H1 (cell line): Measurements from ENCODE around the gene PACSIN2. TPM values are rescaled to one million over a fixed set of nuclear protein-coding genes. Genes with fewer than 3 reads are reported as not detected.

Experiments used
- CTCF ChIA-PET: fragments of 300-600 bp; sonication (Branson Sonifier 250); formaldehyde crosslinking; loops from one replicate; lab custom pipeline; 2021; ENCODE audit not compliant: partially characterized antibody; lab: Charles Lee
- POLR2A ChIA-PET: fragments of 300-600 bp; sonication (Branson Sonifier 250); formaldehyde crosslinking; loops from one replicate; lab custom pipeline; 2021; ENCODE audit warnings: inconsistent platforms; ENCODE audit not compliant: partially characterized antibody; lab: Charles Lee
- DNase-seq, 2 experiments: peaks; one replicate each; pipeline versions ENCODE4 v3.0.0 to v3.0.0-alpha.2; 2010 to 2022; ENCODE audit warnings: low spot score in 2 of 2, low read depth in 1 of 2, mixed read lengths in 1 of 2
- FAIRE-seq: peaks from 2 replicates; lab custom pipeline; 2011; peaks lifted over from hg19 to GRCh38; lab: Jason Lieb, UNC
- H2AFZ ChIP-seq: 2 replicates; pipeline ENCODE4 v1.8.1; 2012; ENCODE audit warnings: low read length, inconsistent platforms
- H2AK5ac ChIP-seq: 2 replicates; pipeline ENCODE4 v1.6.1; 2013; ENCODE audit warnings: low read depth, low read length
- H2BK120ac ChIP-seq: replicated peaks from 2 replicates; pipeline ENCODE3; 2013; ENCODE audit warnings: low read depth, low read length, inconsistent platforms
- H2BK12ac ChIP-seq: 2 replicates; pipeline ENCODE4 v1.6.1; 2013; ENCODE audit warnings: low read depth, low read length
- H2BK15ac ChIP-seq: 2 replicates; pipeline ENCODE4 v1.6.1; 2013; ENCODE audit warnings: low read length
- H2BK20ac ChIP-seq: 2 replicates; pipeline ENCODE4 v1.6.1; 2013; ENCODE audit warnings: low read length
- H2BK5ac ChIP-seq: 2 replicates; pipeline ENCODE4 v1.6.1; 2013; ENCODE audit warnings: low read depth, low read length
- H3K14ac ChIP-seq: 2 replicates; pipeline ENCODE4 v1.6.1; 2013; ENCODE audit warnings: inconsistent platforms; ENCODE audit not compliant: insufficient read length
- H3K18ac ChIP-seq: 2 replicates; pipeline ENCODE4 v1.6.1; 2013; ENCODE audit warnings: low read length; ENCODE audit errors: extremely low read depth
- H3K23ac ChIP-seq: 2 replicates; pipeline ENCODE4 v1.6.1; 2013; ENCODE audit warnings: inconsistent platforms; ENCODE audit not compliant: insufficient read length
- H3K23me2 ChIP-seq: 2 replicates; pipeline ENCODE4 v1.6.1; 2013; ENCODE audit warnings: low read depth, low read length
- H3K27ac ChIP-seq: 2 replicates; pipeline ENCODE4 v1.6.1; 2011; ENCODE audit warnings: low read depth, low read length, inconsistent platforms
- H3K27me3 ChIP-seq, 4 experiments: replicated peaks in 1 of 4; 1 replicate in 1 of 4; 2 replicates in 3 of 4; pipeline versions ENCODE4 v1.6.1 to v1.8.1; 2011 to 2013; ENCODE audit warnings: low read length in 3 of 4, mild to moderate bottlenecking in 3 of 4, inconsistent platforms in 2 of 4, mixed read lengths in 2 of 4, moderate library complexity in 1 of 4; ENCODE audit not compliant: control insufficient read depth in 3 of 4, insufficient read depth in 3 of 4; ENCODE audit errors: extremely low read depth in 1 of 4
- H3K36me3 ChIP-seq, 4 experiments: 2 replicates each; pipeline versions ENCODE4 v1.6.1 to v1.8.1; 2011 to 2013; ENCODE audit warnings: mild to moderate bottlenecking in 4 of 4, low read length in 3 of 4, moderate library complexity in 2 of 4, control low read depth in 1 of 4, inconsistent platforms in 1 of 4; ENCODE audit not compliant: insufficient read depth in 4 of 4, control insufficient read depth in 2 of 4
- H3K4ac ChIP-seq: replicated peaks from 2 replicates; pipeline ENCODE3; 2013; ENCODE audit warnings: low read length, low read depth, mixed read lengths, inconsistent platforms; ENCODE audit not compliant: insufficient read length
- H3K4me1 ChIP-seq, 4 experiments: replicated peaks in 1 of 4; 1 replicate in 1 of 4; 2 replicates in 3 of 4; pipeline versions ENCODE4 v1.6.1 to v1.8.1; 2011 to 2013; ENCODE audit warnings: low read length in 3 of 4, inconsistent platforms in 2 of 4, mixed read lengths in 1 of 4; ENCODE audit not compliant: insufficient read depth in 4 of 4, control insufficient read depth in 3 of 4
- H3K4me2 ChIP-seq, 2 experiments: 2 replicates each; pipeline versions ENCODE4 v1.6.1 to v1.8.1; 2011 to 2013; ENCODE audit warnings: low read depth in 2 of 2, low read length in 2 of 2, control low read depth in 1 of 2, inconsistent platforms in 1 of 2, mild to moderate bottlenecking in 1 of 2; ENCODE audit not compliant: insufficient read depth in 1 of 2
- H3K4me3 ChIP-seq, 4 experiments: fragments of 200-600, 300-600 bp in 1 of 4; sonication (generic), shearing (Covaris generic), sonication (Bioruptor Twin) in 1 of 4; 2 replicates each; pipeline versions ENCODE4 v1.5.1 to v1.8.1; 2011 to 2016; ENCODE audit warnings: low read length in 4 of 4, low read depth in 3 of 4, control low read depth in 2 of 4, inconsistent platforms in 2 of 4, mild to moderate bottlenecking in 2 of 4, mixed read lengths in 1 of 4, moderate library complexity in 1 of 4; ENCODE audit not compliant: insufficient read depth in 2 of 4; ENCODE audit errors: extremely low read depth in 1 of 4
- H3K56ac ChIP-seq: replicated peaks from 2 replicates; pipeline ENCODE3; 2013; ENCODE audit warnings: low read depth, mild to moderate bottlenecking, mixed read lengths, low read length, inconsistent platforms; ENCODE audit not compliant: insufficient read length
- H3K79me1 ChIP-seq: 2 replicates; pipeline ENCODE4 v1.6.1; 2013; ENCODE audit warnings: low read depth, low read length, control low read depth
- H3K79me2 ChIP-seq, 2 experiments: 2 replicates each; pipeline versions ENCODE4 v1.6.1 to v1.8.1; 2012 to 2013; ENCODE audit warnings: low read length in 2 of 2, mild to moderate bottlenecking in 2 of 2, inconsistent platforms in 1 of 2; ENCODE audit not compliant: insufficient read depth in 2 of 2, control insufficient read depth in 1 of 2
- H3K9ac ChIP-seq, 4 experiments: replicated peaks in 1 of 4; 1 replicate in 1 of 4; 2 replicates in 3 of 4; pipeline versions ENCODE4 v1.6.1 to v1.8.1; 2011 to 2013; ENCODE audit warnings: low read depth in 3 of 4, low read length in 3 of 4, control low read depth in 2 of 4, mild to moderate bottlenecking in 2 of 4, moderate library complexity in 2 of 4, inconsistent platforms in 1 of 4; ENCODE audit errors: extremely low read depth in 1 of 4
- H3K9me3 ChIP-seq, 2 experiments: 2 replicates each; pipeline versions ENCODE4 v1.6.1 to v1.8.1; 2012 to 2013; ENCODE audit warnings: mild to moderate bottlenecking in 2 of 2, moderate library complexity in 2 of 2, control low read depth in 1 of 2, inconsistent platforms in 1 of 2, low read depth in 1 of 2, low read length in 1 of 2, mixed read lengths in 1 of 2; ENCODE audit not compliant: insufficient read depth in 2 of 2
- H4K20me1 ChIP-seq, 2 experiments: replicated peaks in 1 of 2; 2 replicates each; pipeline versions ENCODE3 to v1.8.1; 2011 to 2013; ENCODE audit warnings: inconsistent platforms in 2 of 2, low read length in 2 of 2, mild to moderate bottlenecking in 1 of 2; ENCODE audit not compliant: insufficient read depth in 2 of 2, control insufficient read depth in 1 of 2
- H4K5ac ChIP-seq: 2 replicates; pipeline ENCODE4 v1.6.1; 2013; ENCODE audit warnings: low read length, low read depth, mixed read lengths, inconsistent platforms; ENCODE audit not compliant: insufficient read length
- H4K8ac ChIP-seq: 2 replicates; pipeline ENCODE4 v1.8.0; 2013; ENCODE audit warnings: mild to moderate bottlenecking, moderate library complexity, low read length, inconsistent platforms; ENCODE audit not compliant: insufficient read depth; ENCODE audit errors: extremely low read depth
- H4K91ac ChIP-seq: replicated peaks from 2 replicates; pipeline ENCODE3; 2013; ENCODE audit warnings: low read length, mixed read lengths, inconsistent platforms; ENCODE audit not compliant: insufficient read length
- ASH2L ChIP-seq: fragments of 200-600, 300-600 bp; sonication (generic); IDR thresholded peaks from one replicate; pipeline ENCODE4 v1.7.1; 2017; ENCODE audit warnings: low read length
- CHD2 ChIP-seq: IDR thresholded peaks from 2 replicates; pipeline ENCODE4 v1.6.1; 2012; ENCODE audit warnings: low read length, improper control_type of control experiment
- GABPA ChIP-seq: IDR thresholded peaks from 2 replicates; pipeline ENCODE4 v1.6.1; 2011; ENCODE audit warnings: mild to moderate bottlenecking, low read length, moderate library complexity, borderline replicate concordance; ENCODE audit not compliant: insufficient read depth
- HDAC6 ChIP-seq: IDR thresholded peaks from one replicate; pipeline ENCODE4 v1.7.1; 2012; ENCODE audit warnings: low read depth, mild to moderate bottlenecking, inconsistent platforms, low read length, moderate library complexity
- JUN ChIP-seq: IDR thresholded peaks from 2 replicates; pipeline ENCODE4 v1.6.1; 2011; ENCODE audit warnings: low read depth, mild to moderate bottlenecking, improper control_type of control experiment, low read length
- SIN3A ChIP-seq, 2 experiments: IDR thresholded peaks in 1 of 2; conservative IDR thresholded peaks in 1 of 2; 2 replicates each; pipeline ENCODE4 v1.6.1; 2011 to 2012; ENCODE audit warnings: low read length in 2 of 2, improper control_type of control experiment in 1 of 2, low read depth in 1 of 2, mild to moderate bottlenecking in 1 of 2
- SIRT6 ChIP-seq: IDR thresholded peaks from one replicate; pipeline ENCODE4 v1.7.1; 2012; ENCODE audit warnings: low read length, inconsistent platforms
- SIX5 ChIP-seq: IDR thresholded peaks from 2 replicates; pipeline ENCODE4 v1.6.1; 2011; ENCODE audit warnings: mild to moderate bottlenecking, low read depth, low read length
- ZNF274 ChIP-seq: IDR thresholded peaks from 2 replicates; pipeline ENCODE4 v1.7.0; 2012; ENCODE audit warnings: low read length, borderline replicate concordance; ENCODE audit errors: extremely low read depth
- WGBS, 2 experiments: shearing (Covaris generic) in 1 of 2; methylation state at CpG; one replicate each; pipeline versions ENCODE4 v1.1.6 to v1.1.7; 2013 to 2015; ENCODE audit warnings: low lambda C conversion rate in 2 of 2, mixed read lengths in 2 of 2, inconsistent platforms in 1 of 2, low coverage in 1 of 2, missing lambda C conversion rate in 1 of 2; ENCODE audit not compliant: insufficient replicate concordance in 2 of 2, insufficient coverage in 1 of 2, insufficient read length in 1 of 2; ENCODE audit errors: extremely low coverage in 1 of 2, missing lambda C conversion rate in 1 of 2; 5-methylcytosine and 5-hydroxymethylcytosine counted together
- polyA plus RNA-seq, 7 experiments: library from polyadenylated mRNA; depleted of rRNA in 3 of 7; stranded (reverse) in 5 of 7; unstranded in 2 of 7; fragments of >200 nt in 5 of 7; fragments of 200-250 nt in 2 of 7; gene quantifications; 1 replicate in 5 of 7; 2 replicates in 1 of 7; 4 replicates in 1 of 7; pipeline versions ENCODE4 v1.2.1 to v1.2.3, GENCODE V29; 2011 to 2013; ENCODE audit warnings: missing spikeins in 2 of 7, mixed read lengths in 2 of 7
- total RNA-seq: library from RNA; stranded (reverse); fragmentation: NEBNext Ultra II Directional; extraction: Animal tissue kit (Norgen Biotek cat#: 25700); gene quantifications from 2 replicates; pipeline ENCODE4 v1.2.1, GENCODE V29; 2021
- TF ChIP-seq, protein P1 (sequence below): IDR thresholded peaks from 2 replicates; pipeline ENCODE4 v1.6.1; 2011; ENCODE audit warnings: low read depth, mild to moderate bottlenecking, low read length; ENCODE audit not compliant: insufficient read depth

PACSIN2 gene
- total and polyA plus RNA-seq, 2 of the 8 experiments (the other 6 are each of a cell fraction or from before 2014, with no cell fraction given): 44.8 to 64.2 TPM

DNA sequence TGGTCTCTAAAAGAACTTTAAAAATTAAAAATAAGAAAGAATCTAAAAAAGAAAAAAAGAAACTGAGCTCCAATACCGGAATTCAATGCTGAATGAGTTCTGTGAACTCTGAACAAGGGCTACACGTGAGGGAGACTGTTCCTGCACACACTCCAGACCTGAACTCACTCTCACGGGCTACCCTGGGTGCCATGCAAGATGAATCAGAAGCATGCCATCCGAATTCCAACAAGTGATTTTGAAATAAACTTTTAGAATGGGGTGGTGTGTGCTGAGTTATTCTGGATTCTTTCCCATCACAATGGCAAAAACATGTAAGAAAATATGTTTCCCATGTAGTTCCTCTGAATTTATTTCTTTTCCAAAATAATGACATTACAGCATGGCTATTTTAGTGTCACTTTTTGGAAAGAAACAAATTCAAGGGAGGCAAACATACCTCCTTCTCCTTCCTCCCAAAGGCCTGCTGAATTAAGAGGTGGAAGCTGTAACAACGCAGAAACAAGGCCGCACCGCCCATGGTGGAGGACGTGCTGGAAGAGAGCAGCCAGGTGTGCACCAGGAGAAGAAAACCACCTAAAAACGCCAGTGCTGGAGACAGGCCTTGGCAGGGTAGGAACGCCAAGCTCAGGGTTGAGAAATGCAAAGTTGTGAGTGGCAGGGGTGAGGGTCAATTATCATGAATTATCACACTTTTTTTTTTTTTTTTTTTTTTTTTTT lies 94.7 kb downstream of the PACSIN2 start:
- no peak overlapping the region for H2BK5ac ChIP-seq
- H3K23me2 ChIP-seq: peaks cover 2% of the 10 kb centered on the region; the same call in 1 of the 2 replicates
- no peak overlapping the region for H2BK120ac ChIP-seq
- CTCF ChIA-PET: interaction anchor here (0.6 to 3.0 kb wide), 4 partner anchors 12 to 152 kb away, joined by 3 to 8 read pairs (median 3); no protein-coding TSS in a partner anchor
- H3K4me3 ChIP-seq: no peak overlapping the region
- TF ChIP-seq SIX5 (no peak), ZNF274 (no peak), ASH2L (no peak), CHD2 (no peak), JUN (no peak), HDAC6 (no peak), SIN3A (conservative IDR thresholded peaks at IDR 0.05 in 1 of 2, IDR thresholded peaks at IDR 0.05 in 1 of 2; ENCODE audit: low read depth in 1 of 2, low read length in 2 of 2) (no peak), GABPA (no peak), SIRT6 (no peak)
- TF ChIP-seq, protein P1, sequence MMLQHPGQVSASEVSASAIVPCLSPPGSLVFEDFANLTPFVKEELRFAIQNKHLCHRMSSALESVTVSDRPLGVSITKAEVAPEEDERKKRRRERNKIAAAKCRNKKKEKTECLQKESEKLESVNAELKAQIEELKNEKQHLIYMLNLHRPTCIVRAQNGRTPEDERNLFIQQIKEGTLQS: no peak
- 90% methylated on average over 9 of the region's 10 CpGs; no CpG with 5 or more reads in 1 of the 2 experiments for WGBS, 2 experiments
- no peak overlapping the region for H3K23ac ChIP-seq
- peaks cover 0 to 63% of the 10 kb centered on the region in 2 experiments; a peak in 3 of 4 replicates for H3K79me2 ChIP-seq
- 0 out of 2 replicates have a peak overlapping the region, but pooled peaks have one; percentile 56 for H2BK20ac ChIP-seq
- no peak overlapping the region for H3K4me2 ChIP-seq
- no peaks in the 10 kb centered on the region for H3K36me3 ChIP-seq
- no peaks in the 10 kb centered on the region for H3K9me3 ChIP-seq
- peaks cover 15 to 18% of the 10 kb centered on the region in 2 experiments for H4K20me1 ChIP-seq
- H3K18ac ChIP-seq: no peak overlapping the region
- no peak overlapping the region for H4K8ac ChIP-seq
- H3K27me3 ChIP-seq: no peaks in the 10 kb centered on the region
- no peak overlapping the region for H4K91ac ChIP-seq
- H3K27ac ChIP-seq: no peak overlapping the region
- H2BK15ac ChIP-seq: no peak overlapping the region
- peaks cover 12 to 22% (median 17%) of the 10 kb centered on the region in 4 experiments for H3K4me1 ChIP-seq
- no peak overlapping the region for H3K56ac ChIP-seq
- no peak overlapping the region for H3K14ac ChIP-seq
- no peak overlapping the region for H2BK12ac ChIP-seq
- H4K5ac ChIP-seq: no peak overlapping the region
- H3K79me1 ChIP-seq: peaks cover 18% of the 10 kb centered on the region
- H3K4ac ChIP-seq: no peak overlapping the region
- no peak for DNase-seq
- FAIRE-seq: no peak
- H3K9ac ChIP-seq: no peak overlapping the region
- no peak overlapping the region; the same call in 1 of the 2 replicates for H2AK5ac ChIP-seq
- H2AFZ ChIP-seq: no peak overlapping the region
- POLR2A ChIA-PET: interaction anchor here (0.6 to 3.2 kb wide), 3 partner anchors 24 to 1581 kb away, joined by 4 to 20 read pairs (median 5); partner anchors contain the start of gene PACSIN2
